Chondrocyte (in vitro differentiated cells): ENCODE results near the gene KRT3. TPM values are rescaled to one million over a fixed set of nuclear protein-coding genes. Genes with fewer than 3 reads are reported as not detected.
A peak's percentile ranks its signal among the peaks of the same experiment; 100 is the strongest.

Source experiments
- DNase-seq: peaks from one replicate; pipeline ENCODE4 v3.0.0; 2021; ENCODE audit warnings: mixed read lengths, low spot score
- H3K27ac Mint-ChIP-seq: one replicate; pipeline ENCODE4 v1.8.0; 2021; ENCODE audit warnings: mild to moderate bottlenecking, moderate library complexity, mixed read lengths; ENCODE audit not compliant: unreplicated experiment
- H3K27me3 Mint-ChIP-seq: 2 replicates; pipeline ENCODE4 v1.8.0; 2021; ENCODE audit warnings: low read depth, mixed read lengths
- H3K36me3 Mint-ChIP-seq: 2 replicates; pipeline ENCODE4 v1.8.0; 2021; ENCODE audit warnings: low read depth, mixed read lengths
- H3K4me1 Mint-ChIP-seq: 2 replicates; pipeline ENCODE4 v1.8.0; 2021; ENCODE audit warnings: low read depth, mild to moderate bottlenecking, mixed read lengths
- H3K4me3 Mint-ChIP-seq: one replicate; pipeline ENCODE4 v1.8.0; 2021; ENCODE audit warnings: mild to moderate bottlenecking, moderate library complexity, mixed read lengths; ENCODE audit not compliant: unreplicated experiment
- H3K9me3 Mint-ChIP-seq: 2 replicates; pipeline ENCODE4 v1.8.0; 2021; ENCODE audit warnings: low read depth, mixed read lengths
- CTCF ChIP-seq: fragments of 200-600 bp; sonication (generic); IDR thresholded peaks from 2 replicates; pipeline ENCODE4 v1.5.0; 2021; ENCODE audit warnings: antibody characterized with exemption, mild to moderate bottlenecking, moderate library complexity
- total RNA-seq: library from RNA; stranded (reverse); gene quantifications from 3 replicates; pipeline ENCODE4 v1.2.1, GENCODE V29; 2021

KRT3 gene
- total RNA-seq, 1 donor from 2014 or later = not detected

DNA sequence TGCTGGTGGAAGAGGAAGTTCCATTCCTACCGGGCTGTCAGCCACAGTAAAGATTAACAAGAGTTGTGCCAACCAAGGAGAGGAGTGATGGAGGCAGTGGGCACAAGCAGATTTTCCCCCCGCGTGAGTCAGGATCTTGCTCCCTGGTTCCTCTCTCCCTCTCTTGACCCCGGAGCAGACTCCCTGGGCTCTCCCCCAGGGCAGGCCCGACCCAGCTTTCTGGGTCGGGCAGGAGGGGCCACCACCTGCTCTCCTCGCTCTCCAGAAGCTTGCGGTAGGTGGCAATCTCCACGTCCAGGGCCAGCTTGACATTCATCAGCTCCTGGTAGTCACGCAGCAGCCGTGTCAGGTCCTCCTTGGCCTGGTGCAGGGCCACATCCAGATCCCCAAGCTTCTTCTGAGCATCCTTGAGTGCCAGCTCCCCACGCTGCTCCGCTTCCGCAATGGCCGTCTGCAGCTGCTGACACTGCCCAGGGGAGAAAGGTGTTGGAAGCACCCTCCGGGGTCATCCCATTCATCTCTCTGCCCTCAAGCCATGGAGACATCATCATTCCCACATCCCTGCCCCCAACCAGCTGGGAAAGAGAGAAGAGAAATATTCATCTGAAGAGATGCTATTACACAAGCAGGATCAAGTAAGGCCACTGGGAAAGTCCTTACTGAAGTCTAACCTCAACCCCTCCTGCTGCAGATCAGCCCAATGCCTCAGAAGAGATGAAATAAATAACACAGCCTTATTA lies 27.0 kb upstream of the KRT3 start:
- TF ChIP-seq CTCF = no peak
- H3K27me3 Mint-ChIP-seq = peaks cover 6% of the 10 kb centered on the region
- no peak for DNase-seq
- H3K4me1 Mint-ChIP-seq = peaks cover 25% of the 10 kb centered on the region
- no peak overlapping the region for H3K4me3 Mint-ChIP-seq
- H3K36me3 Mint-ChIP-seq = no peaks in the 10 kb centered on the region
- no peaks in the 10 kb centered on the region for H3K9me3 Mint-ChIP-seq
- H3K27ac Mint-ChIP-seq = peak overlapping the region; percentile 45

DNA sequence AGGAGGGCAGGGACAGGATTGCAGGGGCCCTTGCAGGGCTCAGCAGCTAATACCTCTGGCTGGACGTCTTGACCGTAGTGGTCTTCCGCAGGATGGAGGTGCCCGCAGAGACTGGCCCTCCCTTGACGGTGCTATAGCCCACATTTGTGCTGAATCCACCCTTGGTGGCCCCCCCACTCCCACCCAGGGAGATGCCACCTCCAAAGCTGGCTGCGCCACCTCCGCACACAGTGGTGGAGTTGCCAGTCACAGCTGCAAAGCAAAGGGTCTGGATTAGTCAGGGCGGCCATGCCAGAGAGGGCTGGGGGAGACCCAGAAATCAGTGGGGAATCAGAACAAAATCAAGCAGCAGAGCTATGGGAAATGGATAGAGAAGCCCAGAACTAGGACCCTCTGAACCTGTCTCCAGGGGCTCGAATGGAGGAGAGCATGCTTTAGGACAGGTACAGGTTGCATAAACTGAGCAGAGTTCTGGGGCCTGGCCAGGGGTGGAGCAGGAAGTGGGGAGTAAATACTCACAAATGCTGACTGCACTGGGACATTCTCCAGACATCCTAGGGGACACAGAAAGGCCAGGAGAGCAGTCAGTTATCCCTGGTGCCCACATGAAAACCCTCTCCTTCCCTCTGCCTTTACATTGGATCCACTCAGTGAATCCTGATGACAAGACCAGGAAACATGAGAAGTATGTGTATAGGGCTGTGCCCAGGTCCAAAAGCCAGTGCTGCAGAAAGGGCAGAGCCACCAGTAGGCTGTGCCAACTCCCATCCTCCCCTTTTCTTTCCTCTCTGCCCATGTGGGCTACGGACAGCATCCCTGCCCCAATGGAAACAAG lies 26.1 kb upstream of the KRT3 start:
- peaks cover 18% of the 10 kb centered on the region for H3K4me1 Mint-ChIP-seq
- H3K27me3 Mint-ChIP-seq = peaks cover 15% of the 10 kb centered on the region
- TF ChIP-seq CTCF = no peak
- H3K27ac Mint-ChIP-seq = peak overlapping the region; percentile 45
- H3K9me3 Mint-ChIP-seq = no peaks in the 10 kb centered on the region
- H3K4me3 Mint-ChIP-seq = no peak overlapping the region
- H3K36me3 Mint-ChIP-seq = no peaks in the 10 kb centered on the region
- no peak for DNase-seq

GRCh38 chr12:52821071-52821730 lies 25.3 kb upstream of the KRT3 start:
- no peak overlapping the region for H3K4me3 Mint-ChIP-seq
- no peak for DNase-seq
- no peak overlapping the region for H3K27ac Mint-ChIP-seq
- H3K36me3 Mint-ChIP-seq = no peaks in the 10 kb centered on the region
- peaks cover 15% of the 10 kb centered on the region for H3K27me3 Mint-ChIP-seq
- H3K9me3 Mint-ChIP-seq = no peaks in the 10 kb centered on the region
- H3K4me1 Mint-ChIP-seq = peaks cover 15% of the 10 kb centered on the region
- no peak for TF ChIP-seq CTCF

GRCh38 chr12:52820521-52820920 lies 24.6 kb upstream of the KRT3 start:
- Mint-ChIP-seq H3K36me3 (no peaks in the 10 kb centered on the region), H3K4me1 (peaks cover 18% of the 10 kb centered on the region), H3K27me3 (peaks cover 15% of the 10 kb centered on the region), H3K27ac (no peak overlapping the region), H3K9me3 (no peaks in the 10 kb centered on the region), H3K4me3 (no peak overlapping the region)
- DNase-seq = no peak
- TF ChIP-seq CTCF = no peak
